Measurements from ENCODE around the gene CTR9.
"Not testable (repeated sequence)": the region's sequence is repeated elsewhere in the genome, so short reads cannot be mapped to it uniquely, and the experiment has no call there.

Gene CTR9

DNA sequence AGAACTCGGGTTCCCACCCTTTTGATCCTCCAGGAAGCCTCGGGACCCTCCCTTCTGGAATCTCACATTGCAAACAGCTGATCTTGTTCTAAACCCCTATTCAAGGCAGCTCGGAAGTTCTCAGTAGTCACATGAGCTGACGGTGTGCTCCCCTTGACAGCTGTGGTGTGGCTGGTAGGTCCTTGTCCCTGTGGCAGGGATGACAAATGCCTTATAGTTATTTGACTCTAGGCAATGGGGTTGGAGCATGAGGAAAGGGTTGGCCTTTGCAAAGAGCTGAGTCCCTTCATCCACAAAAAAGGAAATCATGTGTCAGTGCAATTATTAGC is 34.1 kb downstream of the CTR9 start:
- DNase-seq, result no peak

DNA sequence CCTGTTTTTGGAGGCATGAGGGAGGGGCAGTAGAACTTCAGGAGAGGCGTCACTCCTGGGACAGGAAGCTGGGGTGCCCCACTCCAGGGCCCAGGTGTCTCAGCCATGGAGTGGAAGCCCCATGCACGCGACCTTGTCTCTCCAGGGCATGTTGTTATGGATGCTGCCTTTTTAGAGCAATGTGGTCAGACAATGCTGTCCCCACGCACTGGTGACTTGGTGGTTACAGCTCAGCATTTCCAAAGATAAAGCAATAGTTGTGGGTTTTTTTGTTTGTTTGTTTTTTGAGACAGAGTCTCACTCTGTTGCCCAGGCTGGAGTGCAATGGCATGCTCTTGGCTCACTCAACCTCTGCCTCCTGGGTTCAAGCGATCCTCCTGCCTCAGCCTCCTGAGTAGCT is 35.4 kb downstream of the CTR9 start:
- DNase-seq, result no peak

DNA sequence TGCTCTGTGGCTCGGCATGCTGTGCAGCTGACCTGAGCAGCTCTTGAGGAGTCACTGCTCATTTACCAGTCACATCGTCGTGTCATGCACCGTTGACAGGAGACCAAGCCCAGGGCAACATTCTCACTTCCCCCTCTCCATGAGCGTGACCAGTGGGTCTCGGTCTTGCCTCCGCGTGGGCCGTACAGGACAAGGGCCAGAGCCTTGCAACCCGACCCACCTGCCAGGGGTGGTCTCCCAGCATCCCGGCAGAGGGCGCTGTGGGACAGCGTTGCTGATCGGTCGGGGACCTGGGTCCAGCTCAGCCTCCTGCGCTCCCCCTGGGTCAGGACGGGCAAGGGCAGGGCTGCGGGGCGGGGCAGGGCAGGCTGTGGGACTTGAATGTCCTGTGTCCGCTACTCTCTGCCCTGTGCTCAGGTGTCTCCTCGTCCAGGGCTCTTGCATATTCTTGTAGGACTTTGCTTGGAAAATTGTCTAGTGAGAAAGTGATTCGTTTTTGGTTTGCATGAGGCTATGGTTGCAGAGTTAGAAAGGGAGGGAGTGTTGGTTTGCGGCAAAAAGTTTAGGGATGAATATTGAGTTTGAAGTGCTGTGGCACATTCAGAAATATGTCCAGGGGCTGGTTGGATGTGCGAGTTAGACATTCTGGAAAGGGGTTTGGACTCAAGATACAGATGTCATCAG is 41.5 kb downstream of the CTR9 start:
- peak; percentile 79 for DNase-seq

DNA sequence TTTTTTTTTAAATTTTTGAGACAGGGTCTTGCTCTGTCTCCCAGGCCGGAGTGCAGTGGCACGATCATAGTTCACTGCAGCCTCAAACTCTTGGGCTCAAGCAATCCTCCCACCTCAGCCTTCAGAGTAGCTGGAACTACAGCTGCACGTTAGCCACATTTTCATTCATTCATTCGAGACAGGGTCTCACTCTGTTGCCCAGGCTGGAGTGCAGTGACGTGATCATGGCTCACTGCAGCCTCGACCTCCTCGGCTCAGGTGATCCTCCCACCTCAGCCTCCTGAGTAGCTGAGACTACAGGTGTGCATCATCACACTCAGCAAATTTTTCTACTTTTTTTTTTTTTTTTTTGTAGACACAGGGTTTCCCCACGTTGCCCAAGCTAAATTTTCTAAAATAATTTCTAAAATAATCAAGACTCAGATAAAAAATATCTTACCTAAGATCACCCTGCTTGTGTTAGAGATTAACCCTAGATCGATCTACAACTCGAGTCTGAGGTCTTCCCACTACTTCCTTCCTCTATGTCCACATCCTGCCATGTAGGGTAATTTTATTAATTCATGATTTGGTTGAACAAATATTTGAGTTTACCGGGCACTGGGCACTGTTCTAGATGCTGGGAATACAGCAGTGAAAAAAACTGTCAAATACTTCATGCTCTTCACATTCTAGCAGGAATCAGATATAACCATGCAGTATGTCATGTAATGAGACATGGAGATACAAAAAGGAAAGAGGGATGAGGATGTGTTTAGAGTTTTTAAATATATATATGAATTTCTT is 42.6 kb downstream of the CTR9 start:
- DNase-seq, result no peak

DNA sequence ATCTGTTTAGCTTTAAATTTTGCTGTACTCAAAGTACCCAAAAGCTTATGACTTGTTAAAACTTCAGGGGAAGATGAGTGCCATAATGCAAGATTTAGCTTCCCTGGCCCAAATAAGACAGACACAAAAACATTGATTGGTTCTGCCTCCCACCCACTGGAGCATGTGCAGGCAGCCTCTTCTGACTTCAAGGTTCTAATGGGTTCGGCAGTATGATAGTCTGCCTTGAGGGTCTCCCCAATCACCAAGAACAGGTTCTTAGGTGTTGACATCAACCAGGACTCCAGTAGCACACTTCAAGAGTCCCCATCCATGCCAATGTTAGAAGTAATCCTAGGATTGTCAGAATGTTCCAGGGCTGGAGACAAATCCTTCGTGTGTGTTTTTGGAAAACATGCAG is 45.1 kb downstream of the CTR9 start:
- DNase-seq, result no peak

DNA sequence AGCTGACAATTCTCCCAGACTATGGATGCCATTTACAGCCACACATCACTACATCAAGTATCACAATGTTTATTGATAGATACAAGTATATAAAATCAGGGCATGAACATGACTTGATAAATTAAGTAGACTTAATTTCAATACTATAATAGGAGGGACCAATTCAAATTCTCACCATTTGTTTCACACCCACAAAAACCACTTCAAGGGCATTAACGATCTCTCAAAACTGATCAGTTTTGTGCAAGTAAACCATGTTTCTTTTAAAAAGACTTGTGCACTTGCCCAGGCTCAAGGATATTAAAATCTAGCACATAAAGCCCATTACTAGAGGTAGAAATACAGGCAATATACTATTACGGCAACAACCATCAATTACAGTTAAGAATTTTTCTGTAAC is 46.0 kb downstream of the CTR9 start:
- DNase-seq, result no peak

DNA sequence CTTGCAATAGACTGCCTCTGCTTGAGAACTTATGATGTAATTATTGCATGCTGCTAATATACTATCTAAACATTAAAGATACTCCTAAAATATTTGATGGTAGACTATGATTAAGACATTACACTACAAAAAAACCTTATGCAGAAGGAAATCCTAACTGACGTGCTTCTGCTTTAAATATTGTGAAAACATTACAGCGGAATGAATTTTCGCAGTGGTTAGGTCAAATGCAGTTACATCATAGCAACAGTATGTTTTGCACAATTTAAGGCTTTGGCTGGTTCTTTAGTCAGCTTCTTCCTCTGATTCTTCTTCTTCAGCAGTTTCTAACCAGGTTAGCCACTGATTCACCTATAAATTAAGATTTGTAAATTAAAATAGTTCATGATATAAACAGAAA is 46.5 kb downstream of the CTR9 start:
- no peak for DNase-seq

DNA sequence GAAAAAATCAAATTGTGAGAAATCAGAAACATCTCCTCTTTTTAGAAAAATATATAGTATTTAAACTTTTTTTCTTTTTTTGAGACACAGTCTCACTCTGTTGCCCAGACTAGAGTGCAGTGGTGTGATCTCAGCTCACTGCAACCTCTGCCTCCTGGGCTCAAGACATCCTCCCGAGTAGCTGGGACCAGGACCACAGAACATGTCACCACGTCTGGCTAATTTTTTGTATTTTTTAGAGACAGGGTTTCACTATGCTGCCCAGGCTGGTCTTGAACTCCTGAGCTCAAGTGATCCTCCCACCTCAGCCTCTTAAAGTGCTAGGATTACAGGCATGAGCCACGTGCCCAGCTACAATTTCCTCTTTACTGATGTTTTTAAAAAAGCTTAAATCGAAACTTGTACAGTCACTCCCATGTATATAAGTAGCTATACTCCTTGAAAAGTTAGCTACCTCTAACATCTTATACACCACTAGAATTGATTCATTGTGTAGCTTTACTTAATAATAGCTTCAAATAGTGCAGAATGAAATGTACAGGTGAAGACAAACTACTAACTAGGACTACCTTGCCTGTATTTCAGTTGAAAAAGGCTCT is 47.4 kb downstream of the CTR9 start:
- DNase-seq, result no peak

DNA sequence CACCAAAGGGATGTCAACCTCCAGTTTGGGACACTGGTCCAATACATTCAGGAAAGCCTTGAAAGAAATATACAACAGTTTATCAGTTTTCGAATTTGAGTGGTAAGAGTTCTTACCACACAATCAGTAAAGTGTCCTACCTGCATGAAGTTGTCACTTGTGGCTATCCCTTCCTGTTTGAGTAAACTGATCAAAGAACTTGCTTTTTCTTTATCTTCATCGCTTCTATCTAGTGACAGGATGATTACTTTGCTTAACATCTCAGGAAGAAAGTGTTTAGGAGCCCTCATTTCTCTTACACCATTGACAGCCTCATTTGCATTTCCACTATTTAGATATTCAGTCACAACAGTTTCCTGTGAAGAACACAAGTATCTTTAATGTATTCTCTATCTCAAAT is 49.2 kb downstream of the CTR9 start:
- no peak for DNase-seq

DNA sequence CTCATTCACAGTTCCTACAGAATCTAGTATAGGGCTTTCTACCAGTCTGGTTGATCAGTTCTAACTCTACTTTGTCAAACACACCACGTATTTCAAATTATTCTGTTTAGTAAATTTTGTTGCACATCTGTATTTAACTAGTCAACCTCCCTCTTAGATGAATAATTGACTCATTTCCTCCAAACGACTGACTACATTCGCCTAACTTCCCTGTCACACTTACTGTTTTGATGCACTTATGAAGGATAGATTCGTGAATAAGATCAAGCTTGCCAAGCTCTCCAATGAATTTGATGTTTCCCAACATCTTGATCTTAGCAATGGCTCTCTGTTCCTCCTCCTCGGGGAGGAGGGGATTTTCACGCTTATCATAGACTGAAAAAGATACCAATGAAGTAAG is 52.6 kb downstream of the CTR9 start:
- no peak for DNase-seq

DNA sequence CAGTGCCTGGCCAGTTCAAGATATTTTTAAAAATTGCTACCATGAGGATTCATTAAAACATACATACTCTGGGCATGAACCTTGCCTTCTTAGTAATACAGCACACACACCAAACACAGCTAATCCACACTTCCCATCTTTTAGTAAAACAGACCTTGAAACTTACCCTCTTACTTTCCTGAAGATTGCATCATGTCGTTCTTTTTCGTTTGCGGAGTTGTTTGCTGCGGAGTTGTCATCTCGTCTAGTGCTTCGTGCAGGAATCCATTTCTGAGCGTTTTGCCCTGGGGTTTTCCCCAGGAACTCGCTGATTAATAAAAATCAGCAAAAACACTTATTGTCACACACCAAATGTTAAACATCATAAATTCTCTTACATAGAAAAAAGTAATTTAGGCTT is 54.7 kb downstream of the CTR9 start:
- DNase-seq, result no peak

DNA sequence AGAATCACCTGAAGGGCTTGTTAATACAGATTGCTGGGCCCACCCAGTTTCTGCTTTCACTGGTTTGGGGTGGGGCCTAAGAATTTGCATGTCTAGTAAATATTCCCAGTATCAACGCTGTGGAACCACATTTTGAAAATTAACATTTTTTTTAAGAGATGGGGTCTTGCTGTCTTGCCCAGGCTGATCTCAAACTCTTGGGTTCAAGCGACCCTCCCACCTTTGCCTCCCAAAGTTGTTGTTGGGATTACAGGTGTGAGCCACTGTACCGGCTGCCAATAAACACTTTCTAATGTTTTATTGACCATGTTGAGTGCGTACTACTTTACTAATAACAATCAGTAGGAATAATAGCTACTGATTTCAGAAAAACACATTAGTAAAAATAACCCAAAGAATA is 55.2 kb downstream of the CTR9 start:
- DNase-seq, result no peak

DNA sequence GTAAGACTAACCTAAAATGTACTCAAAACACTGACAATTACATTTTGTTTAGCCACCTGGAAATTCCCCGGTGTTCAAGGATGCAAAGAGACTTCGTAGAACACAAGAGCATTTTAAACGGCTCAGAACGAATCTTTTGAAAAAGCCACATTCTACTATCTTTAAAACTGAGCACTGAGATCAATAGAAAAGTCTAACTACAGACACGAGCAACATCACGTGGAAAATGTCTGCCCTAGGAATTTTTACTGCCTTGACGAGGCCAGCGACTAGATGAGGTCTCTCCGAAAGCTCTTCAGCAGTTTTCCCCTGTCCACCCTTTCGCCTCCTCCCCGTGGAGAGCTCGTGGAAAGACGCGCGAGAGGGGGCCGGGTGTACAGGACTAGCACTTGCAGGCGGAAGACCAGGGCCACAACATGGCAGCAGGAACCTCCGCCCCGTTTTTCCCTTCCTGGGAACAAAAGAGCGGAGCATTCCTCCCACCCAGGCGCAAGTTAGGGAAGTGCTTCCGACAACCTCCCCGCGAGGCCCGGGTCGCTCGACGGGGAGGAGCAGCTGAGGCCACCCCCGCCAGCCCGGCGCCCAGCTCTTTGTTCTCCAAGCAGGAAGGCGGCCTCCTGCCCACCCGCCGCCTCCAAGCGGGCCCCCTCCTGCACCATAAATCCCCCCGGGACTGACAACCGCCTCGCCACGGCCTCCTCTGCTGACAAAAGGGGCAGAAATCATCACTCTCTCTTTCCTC is 56.6 kb downstream of the CTR9 start:
- peak; percentile 25 for DNase-seq

DNA sequence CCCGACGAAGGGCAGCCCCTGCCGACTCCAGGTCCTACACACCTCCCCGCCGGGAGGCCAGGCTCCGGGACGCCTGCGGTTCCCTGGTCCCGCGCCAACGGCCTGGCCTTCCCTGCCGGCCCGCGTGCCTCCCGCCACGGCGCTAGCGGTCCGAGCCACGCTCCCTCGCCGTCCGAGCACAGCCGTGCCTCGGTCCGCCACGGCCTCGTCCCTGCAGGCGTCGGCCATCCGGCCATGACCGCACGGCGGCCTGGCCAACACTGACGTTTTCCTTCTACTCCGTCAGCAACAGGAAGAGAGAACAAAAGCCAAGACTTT is 57.1 kb downstream of the CTR9 start:
- no peak for DNase-seq

DNA sequence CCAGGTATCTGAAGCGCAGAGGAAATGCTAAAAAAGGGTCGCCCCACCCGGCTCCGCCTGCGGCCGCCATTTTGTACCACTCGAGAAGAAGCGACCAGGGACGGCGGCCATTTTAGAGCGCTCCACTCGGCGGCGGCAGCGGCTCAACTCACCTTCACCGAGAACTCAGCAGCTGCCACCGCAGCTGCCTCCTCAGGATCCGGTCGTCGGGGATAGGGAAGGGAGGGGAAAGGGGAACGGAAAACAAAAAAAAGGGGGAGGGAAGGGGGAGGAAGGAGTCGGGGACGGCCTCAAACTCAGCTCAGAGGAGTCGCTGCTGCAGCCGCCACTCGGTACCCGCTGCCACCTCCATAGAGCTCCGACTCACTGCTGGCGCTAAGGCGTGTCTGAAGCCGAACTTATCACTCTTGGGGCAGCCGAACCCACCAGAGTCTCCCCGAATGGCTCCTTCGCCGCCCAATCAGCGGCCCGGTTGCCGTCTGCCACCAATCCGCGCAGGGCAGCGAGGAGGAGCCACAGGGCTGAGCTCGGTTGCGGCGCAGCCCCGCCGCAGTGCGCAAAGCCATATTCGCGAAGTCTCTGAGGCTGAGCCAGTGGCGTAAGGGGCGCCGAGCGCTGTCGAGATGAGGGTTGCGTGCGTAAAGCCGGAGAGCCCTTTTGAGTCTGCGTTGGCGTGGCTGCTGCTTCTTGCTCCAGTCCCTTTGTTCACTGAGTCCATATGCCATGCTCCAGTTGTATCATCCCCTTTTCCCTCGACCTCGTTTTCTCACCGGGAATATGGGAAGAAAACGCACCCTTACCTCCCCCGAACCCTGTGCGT is 57.7 kb downstream of the CTR9 start, which contains the start of gene EIF4G2:
Gene EIF4G2, minus strand, starts transcription at position 374 of the 820 bp plus-strand sequence.
- DNase-seq, result peak; percentile 99

DNA sequence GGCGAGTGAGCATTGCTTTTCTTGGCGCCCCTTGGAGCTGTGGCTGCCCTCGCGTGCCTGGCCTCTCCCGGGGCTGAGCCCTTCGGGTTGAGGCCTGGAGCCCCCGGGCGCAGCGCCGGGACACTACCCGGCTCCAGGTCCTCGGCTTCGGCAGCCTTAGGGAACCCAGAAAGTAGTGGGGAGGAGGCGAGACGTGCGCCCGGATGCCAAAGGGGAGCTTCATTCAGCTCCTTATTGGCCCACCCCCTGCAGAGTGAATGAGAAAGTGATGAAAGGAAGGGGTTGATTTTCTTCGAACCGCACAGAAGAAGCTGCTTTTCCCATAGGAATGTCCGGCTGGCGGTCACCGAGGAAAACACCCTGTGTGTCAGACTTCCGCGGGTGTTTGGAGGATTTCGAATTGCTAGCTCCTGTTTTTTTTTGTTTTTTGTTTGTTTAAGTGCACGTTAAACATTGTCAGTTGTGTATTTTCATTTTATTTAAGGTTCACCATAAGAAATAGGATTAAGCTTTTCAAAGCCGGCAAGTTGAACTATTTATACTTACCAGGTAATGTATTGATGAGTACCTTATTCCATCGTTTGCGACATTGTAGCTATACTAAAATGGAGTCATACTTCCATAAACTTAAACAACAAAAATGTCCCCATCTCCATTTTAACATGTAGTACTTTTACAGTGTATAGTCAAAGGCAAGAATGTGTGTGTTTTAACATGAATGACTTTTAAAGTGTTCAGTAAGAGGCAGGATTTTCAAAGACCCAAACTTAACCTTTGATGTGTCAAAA is 58.5 kb downstream of the CTR9 start:
- DNase-seq, result peak; percentile 15

DNA sequence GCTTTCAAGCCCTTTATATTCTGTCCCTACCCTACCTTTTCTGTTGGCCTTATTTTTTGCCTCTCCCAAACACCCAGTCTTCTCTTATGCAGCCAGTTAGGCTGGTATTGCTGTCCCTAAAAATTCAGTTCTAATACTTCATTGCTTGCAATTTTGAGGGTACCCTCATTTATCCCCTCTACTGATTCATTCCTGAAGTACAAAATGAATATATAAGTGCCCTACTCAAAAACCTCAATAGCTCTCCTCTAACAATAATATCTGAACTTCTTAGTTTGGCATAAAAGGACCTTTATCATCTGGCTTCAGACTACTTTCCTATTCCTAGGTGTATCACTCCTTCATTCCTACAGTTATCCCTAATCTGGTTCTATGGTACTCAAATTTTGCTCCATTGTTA is 62.9 kb downstream of the CTR9 start:
- no peak for DNase-seq

DNA sequence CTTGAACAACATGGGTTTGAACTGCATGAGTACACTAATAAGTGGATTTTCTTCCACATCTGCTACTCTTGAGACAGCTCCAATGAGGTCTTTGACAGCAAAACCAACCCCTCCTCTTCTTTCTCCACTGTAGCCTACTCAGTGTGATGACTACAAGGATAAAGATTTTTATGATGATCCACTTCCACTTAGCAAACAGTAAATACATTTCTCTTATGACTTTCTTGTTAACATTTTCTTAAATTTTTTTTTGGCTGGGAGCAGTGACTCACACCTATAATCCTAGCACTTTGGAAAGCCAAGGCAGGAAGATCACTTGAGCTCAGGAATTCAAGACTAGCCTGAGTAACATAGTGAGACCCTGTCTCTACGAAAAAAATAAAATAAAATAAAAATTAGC is 67.5 kb downstream of the CTR9 start:
- no peak for DNase-seq

DNA sequence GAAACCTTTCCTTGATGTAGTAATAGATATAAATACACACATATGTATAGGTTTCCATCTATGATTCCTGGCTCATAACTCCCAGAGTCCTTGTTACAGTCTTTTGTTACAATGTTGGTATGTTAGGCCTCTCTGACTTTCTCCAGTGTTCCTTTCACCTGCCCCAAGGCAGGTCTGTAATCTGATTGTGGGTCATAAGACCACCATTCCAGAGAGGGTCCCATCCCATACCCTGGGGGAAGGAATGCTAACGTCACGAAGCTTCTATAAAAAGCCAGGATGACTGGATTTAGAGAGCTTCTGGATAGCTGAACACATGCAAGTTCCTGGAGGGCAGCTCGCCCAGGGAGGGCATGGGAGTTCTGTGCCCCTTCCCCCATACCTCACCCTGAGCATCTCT is 71.4 kb downstream of the CTR9 start:
- DNase-seq, result not testable (repeated sequence)

DNA sequence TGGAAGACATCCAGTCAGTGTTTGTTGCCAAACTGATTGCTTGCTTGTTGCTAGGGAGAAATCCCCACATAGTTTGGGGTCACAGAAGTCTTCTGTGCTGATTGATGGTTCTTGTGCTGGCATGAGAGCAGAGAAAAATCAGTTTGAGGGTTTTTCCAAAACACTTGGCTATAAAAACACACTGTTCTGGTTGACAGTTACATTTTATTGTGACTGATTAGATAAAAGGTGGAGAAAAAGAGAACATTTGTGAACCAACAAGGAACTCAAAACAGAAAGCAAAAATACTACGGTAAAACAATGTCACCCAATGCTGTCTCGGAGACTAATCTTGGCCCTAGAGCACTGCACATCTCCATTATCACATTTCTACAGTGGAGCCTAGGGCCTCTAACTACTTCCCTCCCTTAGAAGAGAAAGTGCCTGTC is 72.1 kb downstream of the CTR9 start:
- no peak for DNase-seq

DNA sequence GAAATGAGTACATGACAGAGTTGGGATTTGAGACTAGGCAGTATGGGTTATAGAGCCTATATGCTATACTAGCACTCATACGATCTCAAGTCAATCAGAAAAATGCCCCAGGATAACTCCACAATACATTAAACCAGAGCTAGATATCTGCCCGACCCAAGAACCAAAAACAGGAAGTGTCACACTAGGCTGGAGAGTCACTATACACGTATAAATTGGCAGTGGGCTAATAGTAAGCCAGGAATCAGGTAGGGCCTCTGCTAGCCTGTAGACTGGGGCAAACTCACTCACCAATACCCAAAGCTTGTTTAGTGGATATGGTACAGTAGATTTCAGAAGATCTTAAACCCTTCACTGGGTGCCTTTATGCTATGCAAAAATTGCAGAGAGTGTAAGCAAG is 73.8 kb downstream of the CTR9 start:
- DNase-seq, result peak; percentile 4

DNA sequence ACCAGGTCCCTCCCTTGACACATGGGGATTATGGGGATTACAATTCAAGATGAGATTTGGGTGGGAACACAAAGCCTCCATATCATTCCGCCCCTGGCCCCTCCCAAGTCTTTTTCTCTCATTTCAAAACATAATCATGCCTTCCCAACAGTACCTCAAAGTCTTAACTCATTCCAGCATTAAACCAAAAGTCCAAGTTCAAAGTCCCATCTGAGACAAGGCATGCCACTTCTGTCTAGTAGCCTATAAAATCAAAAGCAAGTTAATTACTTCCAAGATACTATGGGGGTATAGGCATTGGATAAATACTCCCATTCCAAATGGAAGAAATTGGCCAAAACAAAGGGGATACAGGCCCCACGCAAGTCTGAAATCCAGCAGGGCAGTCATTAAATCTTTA is 77.4 kb downstream of the CTR9 start:
- no peak for DNase-seq
